Choroid plexus epithelial cell (primary cell): ENCODE measurements around the gene RIC3.

Source experiments
- DNase-seq: peaks from one replicate; pipeline ENCODE4 v3.0.0-alpha.2; 2010; ENCODE audit warnings: low read depth
- H3K4me3 ChIP-seq: 2 replicates; pipeline ENCODE4 v1.5.1; 2011; ENCODE audit warnings: low read depth, mild to moderate bottlenecking, control low read depth, low read length, moderate library complexity
- CTCF ChIP-seq: conservative IDR thresholded peaks from 2 replicates; pipeline ENCODE4 v1.5.1; 2011; ENCODE audit warnings: low read depth, mild to moderate bottlenecking, control low read depth, inconsistent platforms, low read length, moderate library complexity

Gene RIC3

GRCh38 chr11:8202516-8203413, 33.9 kb upstream of the RIC3 start:
- TF ChIP-seq CTCF, result no peak
- DNase-seq, result no peak
- H3K4me3 ChIP-seq, result no peak overlapping the region

GRCh38 chr11:8201644-8202365, 33.0 kb upstream of the RIC3 start:
- DNase-seq, result no peak
- no peak overlapping the region for H3K4me3 ChIP-seq
- no peak for TF ChIP-seq CTCF

- no peak overlapping the region for H3K4me3 ChIP-seq
- no peak for TF ChIP-seq CTCF
- DNase-seq, result no peak
Measured at GRCh38 chr11:8199676-8200075, 30.9 kb upstream of the RIC3 start.

- DNase-seq, result no peak
- no peak for TF ChIP-seq CTCF
- H3K4me3 ChIP-seq, result no peak overlapping the region
Measured at GRCh38 chr11:8196749-8197148, 27.9 kb upstream of the RIC3 start.

- no peak overlapping the region for H3K4me3 ChIP-seq
- DNase-seq, result no peak
- TF ChIP-seq CTCF, result no peak
Measured at GRCh38 chr11:8194956-8195355, 26.1 kb upstream of the RIC3 start.

- no peak for DNase-seq
- TF ChIP-seq CTCF, result no peak
- no peak overlapping the region for H3K4me3 ChIP-seq
Measured at GRCh38 chr11:8192896-8193209, 24.0 kb upstream of the RIC3 start.
